K562 (cell line): ENCODE data around the gene AGPAT3. TPM values are rescaled to one million over a fixed set of nuclear protein-coding genes. Genes with fewer than 3 reads are reported as not detected.

Source experiments
- ATAC-seq: fragments of 200-7000 bp; cut with Tn5 transposase; 3 replicates; pipeline ENCODE4 v1.9.1; 2020; ENCODE audit warnings: moderate library complexity
- BruUV-seq: library from RNA; stranded (reverse); fragments of 400-500 nt; replicated peaks from 2 replicates; lab custom pipeline; 2021; lab: Mats Ljungman, UMichigan
- CTCF ChIA-PET: fragments of 300-600 bp; formaldehyde crosslinking; extraction: SDS; loops from one replicate; lab custom pipeline; 2021; ENCODE audit warnings: low intra/inter-chr PET ratio; lab: Yijun Ruan, JAX
- POLR2A ChIA-PET: fragments of 300-600, 350-650 bp; sonication (Branson Sonifier 250); formaldehyde crosslinking; extraction: SDS; loops from one replicate; lab custom pipeline; 2021; ENCODE audit warnings: antibody characterized with exemption, inconsistent platforms; lab: Yijun Ruan, JAX
- DNase-seq, 4 experiments: peaks; one replicate each; pipeline versions ENCODE4 v3.0.0 to v3.0.0-alpha.2; 2011 to 2018; ENCODE audit warnings: low spot score in 3 of 4, mixed read lengths in 3 of 4; ENCODE audit errors: extremely low read depth in 1 of 4
- FAIRE-seq: peaks from 2 replicates; lab custom pipeline; 2011; peaks lifted over from hg19 to GRCh38; lab: Jason Lieb, UNC
- H2AFZ ChIP-seq: 2 replicates; pipeline ENCODE4 v1.6.0; 2011; ENCODE audit warnings: low read depth, low read length, control low read depth, inconsistent platforms
- H3K27ac ChIP-seq: fragments of 200-600 bp; 3 replicates; pipeline ENCODE4 v1.8.0; 2011; ENCODE audit warnings: low read depth, mild to moderate bottlenecking, control low read depth, inconsistent platforms, low read length, moderate library complexity, mixed read lengths; ENCODE audit errors: extremely low read depth
- H3K27me3 ChIP-seq, 2 experiments: fragments of 300-600 bp in 1 of 2; 2 replicates in 1 of 2; 3 replicates in 1 of 2; pipeline versions ENCODE4 v1.6.0 to v1.8.0; 2011; ENCODE audit warnings: inconsistent platforms in 2 of 2, low read length in 2 of 2, mild to moderate bottlenecking in 1 of 2, mixed read lengths in 1 of 2, moderate library complexity in 1 of 2; ENCODE audit not compliant: control insufficient read depth in 2 of 2, insufficient read depth in 2 of 2
- H3K36me3 ChIP-seq: fragments of 300-600 bp; 3 replicates; pipeline ENCODE4 v1.8.0; 2011; ENCODE audit warnings: mild to moderate bottlenecking, low read length, inconsistent platforms; ENCODE audit not compliant: control insufficient read depth, insufficient read depth
- H3K4me1 ChIP-seq, 2 experiments: fragments of 200-600 bp in 1 of 2; replicated peaks in 1 of 2; 2 replicates in 1 of 2; 3 replicates in 1 of 2; pipeline versions ENCODE4 v1.5.1 to v1.8.0; 2011; ENCODE audit warnings: inconsistent platforms in 2 of 2, low read length in 2 of 2, mild to moderate bottlenecking in 1 of 2, mixed read lengths in 1 of 2, moderate library complexity in 1 of 2; ENCODE audit not compliant: control insufficient read depth in 2 of 2, insufficient read depth in 2 of 2
- H3K4me2 ChIP-seq: 2 replicates; pipeline ENCODE4 v1.6.1; 2011; ENCODE audit warnings: low read length, control low read depth, inconsistent platforms, mixed read lengths; ENCODE audit not compliant: insufficient read depth
- H3K4me3 ChIP-seq: fragments of 200-600 bp; sonication (generic), shearing (Covaris generic); 2 replicates; pipeline ENCODE4 v1.5.1; 2016; ENCODE audit warnings: control low read depth, inconsistent platforms
- H3K79me2 ChIP-seq: fragments of 200-600 bp; 3 replicates; pipeline ENCODE4 v1.8.0; 2011; ENCODE audit warnings: low read length, inconsistent platforms; ENCODE audit not compliant: control insufficient read depth, insufficient read depth
- H3K9ac ChIP-seq, 2 experiments: 2 replicates each; pipeline versions ENCODE4 v1.6.0 to v1.6.1; 2011; ENCODE audit warnings: low read depth in 2 of 2, low read length in 2 of 2, control low read depth in 1 of 2, inconsistent platforms in 1 of 2, mild to moderate bottlenecking in 1 of 2, mixed read lengths in 1 of 2; ENCODE audit not compliant: insufficient read depth in 1 of 2
- H3K9me1 ChIP-seq: one replicate; pipeline ENCODE4 v1.6.0; 2011; ENCODE audit warnings: inconsistent platforms, mild to moderate bottlenecking, low read length, moderate library complexity; ENCODE audit not compliant: control insufficient read depth, insufficient read depth
- H3K9me3 ChIP-seq: replicated peaks from 2 replicates; pipeline ENCODE4 v1.5.1; 2011; ENCODE audit warnings: low read depth, low read length, inconsistent platforms; ENCODE audit not compliant: control insufficient read depth, insufficient read depth
- H4K20me1 ChIP-seq: replicated peaks from 2 replicates; pipeline ENCODE4 v1.6.1; 2011; ENCODE audit warnings: low read length, inconsistent platforms, mixed read lengths; ENCODE audit not compliant: control insufficient read depth, insufficient read depth
- PPARD ChIP-seq: fragments of 250-450 bp; sonication (Bioruptor Pico); IDR thresholded peaks from 2 replicates; pipeline ENCODE4 v1.8.0; 2022; ENCODE audit warnings: inconsistent platforms, mild to moderate bottlenecking, moderate library complexity
- WGBS: fragments of 100-300 bp; shearing (Covaris generic); methylation state at CpG from one replicate; pipeline ENCODE4 v1.1.6; 2016; ENCODE audit warnings: low coverage, mixed read lengths; ENCODE audit not compliant: insufficient coverage; ENCODE audit errors: missing lambda C conversion rate; 5-methylcytosine and 5-hydroxymethylcytosine counted together
- in situ Hi-C: fragments of 300-500 bp; cut with MboI; formaldehyde crosslinking; loops from 4 replicates; pipeline ENCODE4 v1.15.0; 2018; ENCODE audit warnings: inconsistent platforms, mixed read lengths
- intact Hi-C: fragments of 100-400 bp; cut with micrococcal nuclease; formaldehyde crosslinking; loops from 2 replicates; pipeline ENCODE4 v1.14.2; 2022
- polyA plus RNA-seq, 8 experiments: library from polyadenylated mRNA; depleted of rRNA in 4 of 8; stranded (reverse) in 5 of 8; unstranded in 3 of 8; fragments of >200 nt; fragmentation: Nextera tagmentation in 2 of 8; fragmentation: Illumina TruSeq in 1 of 8; extraction: Ambion mirVana in 2 of 8; extraction: Trizol in 1 of 8; gene quantifications; 2 replicates each; pipeline versions ENCODE4 v1.2.1 to v1.2.3, GENCODE V29; 2011 to 2014; ENCODE audit warnings: inconsistent platforms in 1 of 8, missing spikeins in 1 of 8
- total RNA-seq, 7 experiments: library from RNA; depleted of rRNA in 6 of 7; stranded (reverse); fragments of >200 nt in 6 of 7; fragmentation: Illumina TruSeq in 2 of 7; extraction: Trizol in 2 of 7; gene quantifications; 2 replicates each; pipeline versions ENCODE4 v1.2.1 to v1.2.3, GENCODE V29; 2011 to 2021; ENCODE audit warnings: low replicate concordance in 1 of 7
- TF ChIP-seq, protein P1 (sequence below): sonication (generic); formaldehyde crosslinking; IDR thresholded peaks from 2 replicates; pipeline ENCODE4 v1.8.1; 2023; ENCODE audit warnings: mild to moderate bottlenecking, missing genetic modification reagents
- TF ChIP-seq, protein P2 (sequence below): fragments of 450-650 bp; IDR thresholded peaks from 2 replicates; pipeline ENCODE4 v1.6.1; 2018; ENCODE audit not compliant: partially characterized antibody

Gene AGPAT3
- total and polyA plus RNA-seq, 9 of the 15 experiments (the other 6 are each of a cell fraction or from before 2014, with no cell fraction given) = 1.5 to 88.4 (median 35.7) TPM

DNA sequence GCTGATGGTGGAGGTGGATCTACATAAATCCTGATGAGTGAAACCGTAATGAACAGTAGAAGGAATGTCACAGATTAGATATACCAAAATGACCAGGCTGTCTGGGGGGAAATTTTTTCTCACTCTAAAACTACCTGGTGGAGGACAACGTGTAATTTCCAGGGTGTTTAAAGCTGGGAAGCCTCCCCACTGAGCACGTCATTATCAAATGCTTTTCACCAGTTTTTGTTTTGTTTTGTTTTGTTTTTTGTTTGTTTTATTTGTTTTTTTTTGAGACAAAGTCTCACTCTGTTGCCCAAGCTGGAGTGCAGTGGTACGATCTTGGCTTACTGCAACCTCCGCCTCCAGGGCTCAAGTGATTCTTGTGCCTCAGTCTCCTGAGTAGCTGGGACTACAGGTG, 11.6 kb downstream of the AGPAT3 start:
- BruUV-seq = no TSS peak
- no peak overlapping the region for H3K4me2 ChIP-seq
- ATAC-seq = no peak
- H4K20me1 ChIP-seq = 0 out of 2 replicates have a peak, but pooled peaks cover 9% of the 10 kb centered on the region
- H3K9me1 ChIP-seq = no peaks in the 10 kb centered on the region
- H3K9me3 ChIP-seq = no peaks in the 10 kb centered on the region
- H2AFZ ChIP-seq = no peak overlapping the region
- POLR2A ChIA-PET = interaction anchor here (0.6 to 1.5 kb wide), 4 partner anchors 12 to 97 kb away, joined by 3 to 4 read pairs (median 3); no protein-coding TSS in a partner anchor
- intact Hi-C loops = no loop called here
- peaks cover 6 to 30% of the 10 kb centered on the region in 2 experiments; a peak in 4 of 5 replicates for H3K4me1 ChIP-seq
- TF ChIP-seq PPARD (CRISPR knock-in tag) = no peak
- TF ChIP-seq, protein P1, sequence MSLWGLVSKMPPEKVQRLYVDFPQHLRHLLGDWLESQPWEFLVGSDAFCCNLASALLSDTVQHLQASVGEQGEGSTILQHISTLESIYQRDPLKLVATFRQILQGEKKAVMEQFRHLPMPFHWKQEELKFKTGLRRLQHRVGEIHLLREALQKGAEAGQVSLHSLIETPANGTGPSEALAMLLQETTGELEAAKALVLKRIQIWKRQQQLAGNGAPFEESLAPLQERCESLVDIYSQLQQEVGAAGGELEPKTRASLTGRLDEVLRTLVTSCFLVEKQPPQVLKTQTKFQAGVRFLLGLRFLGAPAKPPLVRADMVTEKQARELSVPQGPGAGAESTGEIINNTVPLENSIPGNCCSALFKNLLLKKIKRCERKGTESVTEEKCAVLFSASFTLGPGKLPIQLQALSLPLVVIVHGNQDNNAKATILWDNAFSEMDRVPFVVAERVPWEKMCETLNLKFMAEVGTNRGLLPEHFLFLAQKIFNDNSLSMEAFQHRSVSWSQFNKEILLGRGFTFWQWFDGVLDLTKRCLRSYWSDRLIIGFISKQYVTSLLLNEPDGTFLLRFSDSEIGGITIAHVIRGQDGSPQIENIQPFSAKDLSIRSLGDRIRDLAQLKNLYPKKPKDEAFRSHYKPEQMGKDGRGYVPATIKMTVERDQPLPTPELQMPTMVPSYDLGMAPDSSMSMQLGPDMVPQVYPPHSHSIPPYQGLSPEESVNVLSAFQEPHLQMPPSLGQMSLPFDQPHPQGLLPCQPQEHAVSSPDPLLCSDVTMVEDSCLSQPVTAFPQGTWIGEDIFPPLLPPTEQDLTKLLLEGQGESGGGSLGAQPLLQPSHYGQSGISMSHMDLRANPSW (CRISPR knock-in tag) = no peak
- TF ChIP-seq, protein P2, sequence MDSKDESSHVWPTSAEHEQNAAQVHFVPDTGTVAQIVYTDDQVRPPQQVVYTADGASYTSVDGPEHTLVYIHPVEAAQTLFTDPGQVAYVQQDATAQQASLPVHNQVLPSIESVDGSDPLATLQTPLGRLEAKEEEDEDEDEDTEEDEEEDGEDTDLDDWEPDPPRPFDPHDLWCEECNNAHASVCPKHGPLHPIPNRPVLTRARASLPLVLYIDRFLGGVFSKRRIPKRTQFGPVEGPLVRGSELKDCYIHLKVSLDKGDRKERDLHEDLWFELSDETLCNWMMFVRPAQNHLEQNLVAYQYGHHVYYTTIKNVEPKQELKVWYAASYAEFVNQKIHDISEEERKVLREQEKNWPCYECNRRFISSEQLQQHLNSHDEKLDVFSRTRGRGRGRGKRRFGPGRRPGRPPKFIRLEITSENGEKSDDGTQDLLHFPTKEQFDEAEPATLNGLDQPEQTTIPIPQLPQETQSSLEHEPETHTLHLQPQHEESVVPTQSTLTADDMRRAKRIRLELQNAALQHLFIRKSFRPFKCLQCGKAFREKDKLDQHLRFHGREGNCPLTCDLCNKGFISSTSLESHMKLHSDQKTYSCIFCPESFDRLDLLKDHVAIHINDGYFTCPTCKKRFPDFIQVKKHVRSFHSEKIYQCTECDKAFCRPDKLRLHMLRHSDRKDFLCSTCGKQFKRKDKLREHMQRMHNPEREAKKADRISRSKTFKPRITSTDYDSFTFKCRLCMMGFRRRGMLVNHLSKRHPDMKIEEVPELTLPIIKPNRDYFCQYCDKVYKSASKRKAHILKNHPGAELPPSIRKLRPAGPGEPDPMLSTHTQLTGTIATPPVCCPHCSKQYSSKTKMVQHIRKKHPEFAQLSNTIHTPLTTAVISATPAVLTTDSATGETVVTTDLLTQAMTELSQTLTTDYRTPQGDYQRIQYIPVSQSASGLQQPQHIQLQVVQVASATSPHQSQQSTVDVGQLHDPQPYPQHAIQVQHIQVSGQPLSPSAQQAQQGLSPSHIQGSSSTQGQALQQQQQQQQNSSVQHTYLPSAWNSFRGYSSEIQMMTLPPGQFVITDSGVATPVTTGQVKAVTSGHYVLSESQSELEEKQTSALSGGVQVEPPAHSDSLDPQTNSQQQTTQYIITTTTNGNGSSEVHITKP = peak; percentile 95
- TF ChIP-seq, all 486 proteins: peak for 1
- no peak overlapping the region for H3K4me3 ChIP-seq
- no peak for DNase-seq
- H3K27me3 ChIP-seq = no peaks in the 10 kb centered on the region
- H3K36me3 ChIP-seq = peaks cover 56% of the 10 kb centered on the region; the same call in 2 of the 3 replicates
- in situ Hi-C loops = no loop called here
- WGBS = 70% methylated on average over 5 of the region's 5 CpGs
- FAIRE-seq = no peak
- no peak overlapping the region for H3K27ac ChIP-seq
- CTCF ChIA-PET = no interaction called here
- no peak overlapping the region for H3K9ac ChIP-seq
- peaks cover 77% of the 10 kb centered on the region for H3K79me2 ChIP-seq
